ENCODE results near the gene SV2A. TPM values are rescaled to one million over a fixed set of nuclear protein-coding genes. Genes with fewer than 3 reads are reported as not detected.
"Not testable (repeated sequence)": the region's sequence is repeated elsewhere in the genome, so short reads cannot be mapped to it uniquely, and the experiment has no call there.

SV2A gene
- total RNA-seq, 1 donor from 2014 or later = 3.4 TPM

GRCh38 chr1:149887456-149888246 lies 30.0 kb downstream of the SV2A start:
- peak; percentile 95 for DNase-seq (ENCODE audit: low spot score)

GRCh38 chr1:149887196-149887455 lies 30.5 kb downstream of the SV2A start:
- DNase-seq (ENCODE audit: low spot score) = not testable (repeated sequence)

- peak; percentile 97 for DNase-seq (ENCODE audit: low spot score)
Measured at GRCh38 chr1:149886396-149887195, 31.0 kb downstream of the SV2A start.

GRCh38 chr1:149886121-149886395 lies 31.6 kb downstream of the SV2A start:
- not testable (repeated sequence) for DNase-seq (ENCODE audit: low spot score)

- DNase-seq (ENCODE audit: low spot score) = peak; percentile 89
Measured at GRCh38 chr1:149885339-149886120, 32.1 kb downstream of the SV2A start.

GRCh38 chr1:149884433-149885338 lies 33.0 kb downstream of the SV2A start:
- no peak for DNase-seq (ENCODE audit: low spot score)

- DNase-seq (ENCODE audit: low spot score) = no peak
Measured at GRCh38 chr1:149883598-149884247, 33.9 kb downstream of the SV2A start.

GRCh38 chr1:149881876-149882275 lies 35.8 kb downstream of the SV2A start:
- no peak for DNase-seq (ENCODE audit: low spot score)

GRCh38 chr1:149879556-149879955 lies 38.1 kb downstream of the SV2A start:
- no peak for DNase-seq (ENCODE audit: low spot score)

GRCh38 chr1:149877211-149877946 lies 40.3 kb downstream of the SV2A start:
- no peak for DNase-seq (ENCODE audit: low spot score)

GRCh38 chr1:149873060-149873459 lies 44.6 kb downstream of the SV2A start:
- not testable (repeated sequence) for DNase-seq (ENCODE audit: low spot score)

- not testable (repeated sequence) for DNase-seq (ENCODE audit: low spot score)
Measured at GRCh38 chr1:149866887-149867286, 50.8 kb downstream of the SV2A start.

- DNase-seq (ENCODE audit: low spot score) = not testable (repeated sequence)
Measured at GRCh38 chr1:149861497-149862054, 56.1 kb downstream of the SV2A start.

- DNase-seq (ENCODE audit: low spot score) = not testable (repeated sequence)
Measured at GRCh38 chr1:149860684-149861496, 56.8 kb downstream of the SV2A start.

GRCh38 chr1:149860271-149860670 lies 57.4 kb downstream of the SV2A start:
- not testable (repeated sequence) for DNase-seq (ENCODE audit: low spot score)
